Fibroblast of mammary gland (primary cell): Measurements from ENCODE around the gene TCF7L2.

ENCODE experiments used
- DNase-seq: peaks from one replicate; pipeline ENCODE4 v3.0.0-alpha.2; 2010; ENCODE audit warnings: low read depth
- H3K4me3 ChIP-seq: 2 replicates; pipeline ENCODE4 v1.5.1; 2011; ENCODE audit warnings: low read depth, mild to moderate bottlenecking, low read length, moderate library complexity; ENCODE audit not compliant: control insufficient read depth
- CTCF ChIP-seq: conservative IDR thresholded peaks from 2 replicates; pipeline ENCODE4 v1.5.1; 2011; ENCODE audit warnings: low read depth, low read length, inconsistent platforms; ENCODE audit not compliant: control insufficient read depth, insufficient read depth

The TCF7L2 gene

GRCh38 chr10:113038183-113038582 is 88.1 kb downstream of the TCF7L2 start:
- TF ChIP-seq CTCF = no peak
- no peak overlapping the region for H3K4me3 ChIP-seq
- DNase-seq = no peak

- no peak overlapping the region for H3K4me3 ChIP-seq
- no peak for TF ChIP-seq CTCF
Observed at GRCh38 chr10:113038985-113039384, 88.9 kb downstream of the TCF7L2 start.

GRCh38 chr10:113041324-113041723 is 91.3 kb downstream of the TCF7L2 start:
- DNase-seq = peak; percentile 54
- H3K4me3 ChIP-seq = no peak overlapping the region
- TF ChIP-seq CTCF = no peak

More at GRCh38 chr10:113038985-113039384, 88.9 kb downstream of the TCF7L2 start:
- no peak for DNase-seq

- TF ChIP-seq CTCF = no peak
- DNase-seq = peak; percentile 55
- H3K4me3 ChIP-seq = no peak overlapping the region
Observed at GRCh38 chr10:113041841-113042750, 92.0 kb downstream of the TCF7L2 start.

GRCh38 chr10:113042868-113043267 is 92.8 kb downstream of the TCF7L2 start:
- TF ChIP-seq CTCF = no peak
- H3K4me3 ChIP-seq = no peak overlapping the region
- DNase-seq = no peak

GRCh38 chr10:113044016-113044755 is 94.1 kb downstream of the TCF7L2 start:
- DNase-seq = no peak
- no peak overlapping the region for H3K4me3 ChIP-seq
- no peak for TF ChIP-seq CTCF
